Transverse colon (tissue), 4 donors: ENCODE data around the gene KIF1C.
A peak's percentile ranks its signal among the peaks of the same experiment; 100 is the strongest.

ENCODE experiments used
- EP300 ChIP-seq: sonication (generic); formaldehyde crosslinking; IDR thresholded peaks from one replicate; pipeline ENCODE4 v1.6.1; 2017; ENCODE audit warnings: antibody characterized with exemption, low read depth
- POLR2A ChIP-seq: fragments of 450-650 bp; IDR thresholded peaks from one replicate; pipeline ENCODE4 v1.6.1; 2016; ENCODE audit warnings: antibody characterized with exemption, mild to moderate bottlenecking, moderate library complexity
- POLR2AphosphoS5 ChIP-seq, 3 donors: sonication (generic); formaldehyde crosslinking; IDR thresholded peaks; one replicate each; pipeline ENCODE4 v1.6.1; 2016; ENCODE audit warnings: antibody characterized with exemption in 3 of 3
- TF ChIP-seq, protein P1 (sequence below), 5 experiments: fragments of 200-600 bp in 3 of 5; fragments of 450-650 bp in 2 of 5; sonication (generic) in 3 of 5; IDR thresholded peaks; 1 replicate in 2 of 5; 2 replicates in 3 of 5; pipeline ENCODE4 v1.5.1; 2016 to 2017; ENCODE audit warnings: antibody characterized with exemption in 5 of 5, inconsistent platforms in 3 of 5, mild to moderate bottlenecking in 2 of 5, moderate library complexity in 1 of 5

DNA sequence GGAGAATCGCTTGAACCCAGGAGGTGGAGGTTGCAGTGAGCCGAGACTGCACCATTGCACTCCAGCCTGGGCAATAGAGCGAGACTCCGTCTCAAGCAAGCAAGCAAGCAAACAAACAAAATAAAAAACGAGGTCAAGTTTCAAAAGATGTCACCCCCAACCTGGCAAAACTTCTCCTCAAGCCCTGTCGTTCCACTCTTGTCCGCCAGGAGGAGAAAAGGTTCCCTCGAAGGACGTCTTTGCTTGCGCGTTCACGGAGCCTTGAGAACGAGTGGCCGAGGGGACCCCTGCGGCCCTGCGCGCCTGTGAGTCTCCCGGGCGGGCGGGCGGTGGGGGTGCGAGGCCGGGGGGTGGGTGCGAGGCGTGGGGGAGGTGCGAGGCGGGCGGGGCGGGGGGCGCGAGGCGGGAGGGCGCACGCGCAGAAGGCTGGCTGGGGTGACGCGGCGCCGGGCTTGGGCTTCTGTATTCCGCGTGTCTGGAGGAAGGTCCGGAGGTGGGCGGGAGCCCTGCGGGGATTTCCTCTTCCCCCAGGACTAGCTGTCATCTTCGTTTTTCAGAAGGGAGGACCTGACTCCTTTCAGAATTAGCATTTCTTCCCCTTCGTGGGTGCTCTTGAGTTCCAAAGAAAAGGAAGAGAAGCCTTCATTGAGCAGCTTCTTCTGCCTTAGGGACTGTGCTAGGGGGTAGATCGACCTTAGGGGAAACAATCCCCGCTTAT, 33.8 kb downstream of the KIF1C start:
- TF ChIP-seq POLR2A (no peak), EP300 (no peak), POLR2AphosphoS5 (IDR thresholded peaks at IDR 0.05) (no peak)
- TF ChIP-seq, protein P1, sequence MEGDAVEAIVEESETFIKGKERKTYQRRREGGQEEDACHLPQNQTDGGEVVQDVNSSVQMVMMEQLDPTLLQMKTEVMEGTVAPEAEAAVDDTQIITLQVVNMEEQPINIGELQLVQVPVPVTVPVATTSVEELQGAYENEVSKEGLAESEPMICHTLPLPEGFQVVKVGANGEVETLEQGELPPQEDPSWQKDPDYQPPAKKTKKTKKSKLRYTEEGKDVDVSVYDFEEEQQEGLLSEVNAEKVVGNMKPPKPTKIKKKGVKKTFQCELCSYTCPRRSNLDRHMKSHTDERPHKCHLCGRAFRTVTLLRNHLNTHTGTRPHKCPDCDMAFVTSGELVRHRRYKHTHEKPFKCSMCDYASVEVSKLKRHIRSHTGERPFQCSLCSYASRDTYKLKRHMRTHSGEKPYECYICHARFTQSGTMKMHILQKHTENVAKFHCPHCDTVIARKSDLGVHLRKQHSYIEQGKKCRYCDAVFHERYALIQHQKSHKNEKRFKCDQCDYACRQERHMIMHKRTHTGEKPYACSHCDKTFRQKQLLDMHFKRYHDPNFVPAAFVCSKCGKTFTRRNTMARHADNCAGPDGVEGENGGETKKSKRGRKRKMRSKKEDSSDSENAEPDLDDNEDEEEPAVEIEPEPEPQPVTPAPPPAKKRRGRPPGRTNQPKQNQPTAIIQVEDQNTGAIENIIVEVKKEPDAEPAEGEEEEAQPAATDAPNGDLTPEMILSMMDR (IDR thresholded peaks at IDR 0.05), result peak; percentile 81 to 90 (median 85)
